Measurements from ENCODE around the gene CWF19L2.

- TF ChIP-seq, protein P1, sequence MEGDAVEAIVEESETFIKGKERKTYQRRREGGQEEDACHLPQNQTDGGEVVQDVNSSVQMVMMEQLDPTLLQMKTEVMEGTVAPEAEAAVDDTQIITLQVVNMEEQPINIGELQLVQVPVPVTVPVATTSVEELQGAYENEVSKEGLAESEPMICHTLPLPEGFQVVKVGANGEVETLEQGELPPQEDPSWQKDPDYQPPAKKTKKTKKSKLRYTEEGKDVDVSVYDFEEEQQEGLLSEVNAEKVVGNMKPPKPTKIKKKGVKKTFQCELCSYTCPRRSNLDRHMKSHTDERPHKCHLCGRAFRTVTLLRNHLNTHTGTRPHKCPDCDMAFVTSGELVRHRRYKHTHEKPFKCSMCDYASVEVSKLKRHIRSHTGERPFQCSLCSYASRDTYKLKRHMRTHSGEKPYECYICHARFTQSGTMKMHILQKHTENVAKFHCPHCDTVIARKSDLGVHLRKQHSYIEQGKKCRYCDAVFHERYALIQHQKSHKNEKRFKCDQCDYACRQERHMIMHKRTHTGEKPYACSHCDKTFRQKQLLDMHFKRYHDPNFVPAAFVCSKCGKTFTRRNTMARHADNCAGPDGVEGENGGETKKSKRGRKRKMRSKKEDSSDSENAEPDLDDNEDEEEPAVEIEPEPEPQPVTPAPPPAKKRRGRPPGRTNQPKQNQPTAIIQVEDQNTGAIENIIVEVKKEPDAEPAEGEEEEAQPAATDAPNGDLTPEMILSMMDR (conservative IDR thresholded peaks at IDR 0.05 in 1 of 2, IDR thresholded peaks at IDR 0.05 in 1 of 2; ENCODE audit: low read depth in 1 of 2, low read length in 2 of 2): no peak
- no peak for TF ChIP-seq EZH2 (IDR thresholded peaks at IDR 0.05; ENCODE audit: low read length, missing control alignments)
Measured at GRCh38 chr11:107372439-107372838, 85.2 kb downstream of the CWF19L2 start.
